NCI-H526 (cell line): ENCODE data around the gene ARSK.

Experiments
- DNase-seq, 2 experiments: peaks; one replicate each; lab custom pipeline; 2025; lab: John Stamatoyannopoulos, UW

Gene ARSK

DNA sequence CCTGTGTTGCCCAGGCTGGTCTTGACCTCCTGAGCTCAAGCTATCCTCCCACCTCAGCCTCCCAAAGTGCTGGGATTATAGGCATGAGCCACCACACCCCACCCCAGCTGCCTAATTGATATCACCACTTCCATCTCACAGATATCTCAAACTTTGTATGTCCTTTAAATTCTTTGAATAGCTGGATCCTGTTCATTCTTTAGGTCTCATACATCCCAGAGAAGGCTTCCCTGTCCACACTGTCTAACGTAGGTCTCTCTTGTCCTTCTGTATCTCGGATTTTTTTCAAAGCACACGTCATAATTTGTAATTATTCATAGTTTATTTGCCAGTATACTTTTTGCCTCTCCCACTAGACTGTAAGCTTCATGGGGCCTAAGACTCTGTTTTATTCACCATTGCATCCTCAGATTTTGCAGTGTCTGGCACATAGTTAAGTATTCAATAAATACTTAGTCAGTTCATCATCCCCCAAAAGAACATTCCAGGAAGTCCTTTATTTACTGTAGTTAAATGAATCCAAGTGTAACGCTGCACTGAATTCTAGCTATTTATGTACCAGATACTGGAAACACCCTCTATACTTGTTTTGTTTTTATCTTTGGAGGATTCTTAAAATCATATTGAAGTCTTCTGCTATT is 10.5 kb downstream of the ARSK start:
- no peak for DNase-seq

DNA sequence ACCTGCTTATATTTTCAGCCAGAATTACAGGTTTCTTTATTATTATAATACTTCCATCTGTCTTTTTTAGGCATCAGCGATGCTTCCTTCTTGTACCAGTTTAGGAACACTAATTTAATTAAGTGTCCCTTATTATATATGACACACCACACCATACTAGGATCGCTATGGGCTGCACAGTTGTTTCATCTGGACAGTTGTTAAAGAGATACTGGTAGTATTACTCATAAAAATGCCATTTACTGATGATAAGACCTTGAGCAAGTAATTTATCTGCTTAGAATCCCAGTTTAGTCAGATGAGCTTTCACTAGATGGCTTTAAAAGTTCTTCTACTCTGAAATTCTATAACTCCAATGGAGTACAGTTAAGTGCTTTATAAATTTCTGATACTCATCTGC is 17.1 kb downstream of the ARSK start:
- DNase-seq = no peak

DNA sequence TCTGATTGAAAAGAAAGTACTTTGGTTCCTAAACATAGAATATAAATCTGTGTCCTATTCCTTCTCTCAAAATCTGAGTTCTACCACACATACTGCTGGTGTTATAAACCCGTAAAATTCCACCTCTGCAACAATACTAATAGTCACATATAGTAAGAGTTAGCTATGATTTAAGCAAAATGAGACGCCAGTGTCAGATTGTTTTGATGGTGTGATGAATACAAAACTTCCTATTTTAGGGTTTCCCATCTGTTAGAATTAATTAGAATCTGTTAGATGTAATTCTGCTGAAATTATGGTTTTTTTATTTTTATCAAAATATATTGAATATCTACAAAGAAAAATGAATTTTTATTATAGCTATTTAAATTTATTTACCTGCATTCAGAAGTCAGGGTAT is 26.7 kb downstream of the ARSK start:
- DNase-seq = no peak

- no peak for DNase-seq
Observed at GRCh38 chr5:95583992-95584391, 29.1 kb downstream of the ARSK start.

DNA sequence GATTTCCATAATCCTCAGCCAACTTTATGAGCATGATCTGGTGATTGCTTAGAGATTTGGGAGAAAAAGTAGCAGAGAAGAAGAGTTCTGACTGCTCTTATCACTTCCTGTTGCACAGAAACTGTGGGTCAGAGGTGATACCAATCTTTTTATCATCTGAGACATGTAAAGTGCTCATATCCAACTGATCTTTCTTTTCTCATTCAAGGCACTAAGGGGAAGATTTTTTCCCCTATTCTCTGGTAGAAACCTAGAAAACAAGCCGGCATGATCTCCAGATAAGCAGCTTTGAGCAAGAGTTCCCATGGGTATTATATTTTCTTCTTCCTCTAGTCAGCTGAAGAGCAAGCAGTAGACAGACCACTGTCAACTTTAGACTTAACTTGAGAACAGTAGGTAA is 36.0 kb downstream of the ARSK start:
- DNase-seq = no peak

GRCh38 chr5:95591490-95591901 is 36.6 kb downstream of the ARSK start:
- no peak for DNase-seq

GRCh38 chr5:95595289-95595931 is 40.5 kb downstream of the ARSK start:
- DNase-seq = no peak

DNA sequence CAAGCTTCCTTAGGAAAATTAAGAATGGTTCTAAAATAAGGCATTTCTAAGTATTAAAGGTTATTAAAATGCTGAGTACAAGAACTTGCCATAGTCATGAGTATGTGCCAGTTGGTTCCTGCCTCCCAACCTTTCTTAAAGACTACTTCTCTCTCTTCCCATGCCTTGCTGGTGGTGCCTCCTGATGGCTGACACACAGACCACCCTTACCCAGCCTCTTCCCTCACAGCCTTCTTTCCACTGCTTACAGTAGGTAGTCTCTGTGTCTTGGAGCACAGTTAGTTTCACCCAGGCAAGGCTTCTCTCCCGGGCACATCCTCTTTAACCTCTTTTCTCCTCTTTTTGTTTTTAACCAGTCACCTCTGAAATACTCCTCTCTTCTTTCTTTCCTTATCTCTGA is 44.4 kb downstream of the ARSK start:
- no peak for DNase-seq

DNA sequence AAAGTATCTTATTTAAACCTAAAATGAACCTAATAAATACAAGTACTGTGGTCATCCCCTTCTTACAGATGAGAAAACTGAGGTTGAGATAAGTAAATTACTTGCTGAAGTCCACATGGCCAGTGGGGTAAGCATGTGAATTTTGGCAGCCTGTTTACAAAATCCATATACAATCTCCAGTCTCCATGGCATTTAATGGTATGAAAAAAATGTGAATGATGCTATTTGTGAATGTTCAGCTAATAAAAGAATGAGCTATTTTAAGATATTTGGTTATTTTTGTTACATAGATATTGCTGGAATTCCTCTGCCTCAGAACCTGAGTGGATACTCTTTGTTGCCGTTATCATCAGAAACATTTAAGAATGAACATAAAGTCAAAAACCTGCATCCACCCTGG is 45.7 kb downstream of the ARSK start:
- DNase-seq = no peak

DNA sequence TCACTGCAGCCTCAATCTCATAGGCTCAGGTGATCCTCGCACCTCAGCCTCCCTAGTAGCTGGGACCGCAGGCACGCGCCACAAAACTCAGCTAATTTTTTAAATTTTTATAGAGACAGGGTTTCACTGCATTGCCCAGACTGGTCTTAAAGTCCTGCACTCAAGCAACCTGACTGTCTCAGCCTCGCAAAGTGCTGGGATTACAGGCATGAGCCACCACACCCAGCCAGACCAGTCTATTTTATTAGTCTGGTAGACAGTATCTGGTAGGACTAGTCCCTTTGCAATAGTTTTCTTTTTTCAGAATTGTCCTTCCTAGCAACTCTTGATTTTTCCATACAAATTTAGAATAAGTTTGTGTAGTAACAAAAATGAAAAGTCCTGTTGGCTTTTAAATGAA is 50.9 kb downstream of the ARSK start:
- no peak for DNase-seq

DNA sequence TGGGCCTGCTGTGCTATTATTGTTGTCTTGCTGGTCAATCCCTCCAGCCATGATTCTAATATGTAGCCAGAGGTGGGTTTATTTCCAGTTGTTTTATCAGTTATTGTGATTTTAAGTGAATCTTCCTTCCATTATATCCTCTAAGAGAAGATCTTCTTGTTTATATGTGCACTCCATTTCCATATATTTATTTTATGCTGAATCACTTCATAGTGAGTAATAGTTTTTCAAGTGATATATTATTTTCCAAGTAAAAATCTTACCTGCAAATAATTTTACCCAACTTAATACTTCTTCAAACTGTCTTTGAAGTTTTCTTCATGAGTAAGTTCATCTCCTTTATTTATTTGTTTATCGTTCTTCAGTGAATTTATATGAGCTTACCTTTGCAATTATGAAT is 51.5 kb downstream of the ARSK start:
- DNase-seq = no peak

DNA sequence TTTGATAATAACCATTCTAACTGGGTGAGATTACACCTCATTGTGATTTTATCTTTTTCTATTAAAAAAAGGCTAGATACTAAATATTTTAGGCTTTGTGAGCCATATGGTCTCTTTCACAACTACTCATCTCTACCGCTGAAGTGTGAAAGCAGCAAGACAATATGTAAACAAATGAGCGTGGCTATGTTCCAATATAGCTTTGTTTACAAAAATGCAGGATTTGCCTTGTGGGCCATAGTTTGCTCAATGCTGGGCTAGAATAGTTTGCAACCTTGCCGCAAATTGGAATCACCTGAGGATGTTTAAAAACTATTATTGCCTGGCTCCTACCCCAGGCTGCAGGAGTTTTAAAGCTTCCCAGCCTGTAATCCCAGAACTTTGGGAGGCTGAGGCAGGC is 54.8 kb downstream of the ARSK start:
- DNase-seq = no peak

DNA sequence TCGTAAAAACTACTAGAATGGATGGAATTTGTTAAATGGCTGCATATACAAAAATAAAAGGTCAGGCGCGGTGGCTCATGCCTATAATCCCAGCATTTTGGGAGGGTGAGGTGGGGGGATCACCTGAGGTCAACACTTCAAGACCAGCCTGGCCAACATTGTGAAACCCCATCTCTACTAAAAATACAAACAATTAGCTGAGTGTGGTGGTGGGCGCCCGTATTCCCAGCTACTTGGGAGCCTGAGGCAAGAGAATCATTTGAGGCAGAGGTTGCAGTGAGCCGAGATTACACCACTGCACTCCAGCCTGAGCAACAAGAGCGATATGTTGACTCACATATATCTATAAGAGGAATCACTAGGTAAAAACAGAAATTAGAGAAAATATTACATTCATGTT is 55.6 kb downstream of the ARSK start:
- DNase-seq = no peak

GRCh38 chr5:95611396-95611795 is 56.5 kb downstream of the ARSK start:
- DNase-seq = no peak

GRCh38 chr5:95613514-95613913 is 58.6 kb downstream of the ARSK start:
- no peak for DNase-seq

GRCh38 chr5:95615164-95615467 is 60.2 kb downstream of the ARSK start:
- DNase-seq = no peak

GRCh38 chr5:95617057-95617456 is 62.2 kb downstream of the ARSK start:
- DNase-seq = no peak

DNA sequence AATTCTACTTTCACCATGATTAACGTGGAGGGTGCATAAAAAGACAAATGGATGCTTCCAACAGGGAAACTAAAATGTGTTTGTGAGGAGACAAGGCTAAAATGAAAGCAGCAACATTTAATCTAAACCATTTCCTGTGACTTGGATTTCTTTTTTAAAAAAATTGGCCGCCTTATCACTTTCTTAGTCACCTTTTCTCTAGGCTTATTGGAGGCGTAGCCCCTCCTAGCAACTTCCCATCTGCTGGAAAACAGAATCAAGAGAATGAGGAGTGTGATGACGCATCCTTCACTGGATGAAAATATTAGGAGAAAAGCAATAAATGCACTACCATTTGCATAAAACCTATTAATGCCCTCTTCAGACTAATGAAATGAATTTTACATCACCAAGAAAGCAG is 64.2 kb downstream of the ARSK start:
- no peak for DNase-seq

- no peak for DNase-seq
Observed at GRCh38 chr5:95619514-95620029, 64.7 kb downstream of the ARSK start.

- DNase-seq = peak in 1 of 2 experiments; percentile 57
Observed at GRCh38 chr5:95620030-95620869, 65.3 kb downstream of the ARSK start, which contains the start of gene GPR150. GPR150 (plus strand) TSS chr5:95620087; CDS start chr5:95620276, 189 bp downstream.

- peak in 1 of 2 experiments; percentile 54 for DNase-seq
Observed at GRCh38 chr5:95620870-95621838, 66.3 kb downstream of the ARSK start.
